A673 (cell line): ENCODE measurements around the gene MED27.

Experiments used
- EZH2 ChIP-seq: fragments of 200-600 bp; sonication (generic); IDR thresholded peaks from 2 replicates; pipeline ENCODE4 v1.6.1; 2017; ENCODE audit warnings: borderline replicate concordance, low read depth, mild to moderate bottlenecking, mixed read lengths, antibody characterized with exemption, low read length; ENCODE audit not compliant: poor library complexity, severe bottlenecking
- TF ChIP-seq, protein P1 (sequence below): fragments of 300-800, 200-600 bp; sonication (generic); conservative IDR thresholded peaks from 2 replicates; pipeline ENCODE4 v1.5.1; 2017; ENCODE audit warnings: low read depth, mild to moderate bottlenecking, antibody characterized with exemption, low read length, moderate library complexity, mixed read lengths

DNA sequence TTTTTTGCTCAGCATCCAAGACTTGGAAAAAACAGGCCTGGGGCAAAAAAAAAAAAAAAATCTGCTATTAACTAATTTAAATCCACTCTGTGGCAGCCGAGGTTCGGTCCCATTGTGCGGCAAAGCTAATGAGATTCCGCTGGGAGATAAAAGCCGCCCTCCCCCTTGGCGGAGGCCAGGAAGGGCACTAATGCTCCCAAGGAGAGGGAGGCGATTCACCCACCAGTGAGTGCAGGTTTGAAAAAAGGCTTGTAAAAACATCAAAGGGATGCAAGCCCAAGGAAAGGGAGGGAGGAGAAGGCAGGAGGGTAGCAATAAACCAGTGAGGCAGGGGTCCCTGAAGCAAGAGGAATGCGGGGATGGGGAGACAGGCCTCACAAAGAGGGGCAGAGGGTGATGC, 210.3 kb downstream of the MED27 start:
- TF ChIP-seq, protein P1, sequence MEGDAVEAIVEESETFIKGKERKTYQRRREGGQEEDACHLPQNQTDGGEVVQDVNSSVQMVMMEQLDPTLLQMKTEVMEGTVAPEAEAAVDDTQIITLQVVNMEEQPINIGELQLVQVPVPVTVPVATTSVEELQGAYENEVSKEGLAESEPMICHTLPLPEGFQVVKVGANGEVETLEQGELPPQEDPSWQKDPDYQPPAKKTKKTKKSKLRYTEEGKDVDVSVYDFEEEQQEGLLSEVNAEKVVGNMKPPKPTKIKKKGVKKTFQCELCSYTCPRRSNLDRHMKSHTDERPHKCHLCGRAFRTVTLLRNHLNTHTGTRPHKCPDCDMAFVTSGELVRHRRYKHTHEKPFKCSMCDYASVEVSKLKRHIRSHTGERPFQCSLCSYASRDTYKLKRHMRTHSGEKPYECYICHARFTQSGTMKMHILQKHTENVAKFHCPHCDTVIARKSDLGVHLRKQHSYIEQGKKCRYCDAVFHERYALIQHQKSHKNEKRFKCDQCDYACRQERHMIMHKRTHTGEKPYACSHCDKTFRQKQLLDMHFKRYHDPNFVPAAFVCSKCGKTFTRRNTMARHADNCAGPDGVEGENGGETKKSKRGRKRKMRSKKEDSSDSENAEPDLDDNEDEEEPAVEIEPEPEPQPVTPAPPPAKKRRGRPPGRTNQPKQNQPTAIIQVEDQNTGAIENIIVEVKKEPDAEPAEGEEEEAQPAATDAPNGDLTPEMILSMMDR, result no peak
- no peak for TF ChIP-seq EZH2
